GM23338 (cell line): Measurements from ENCODE around the gene TSHZ2. TPM values are rescaled to one million over a fixed set of nuclear protein-coding genes. Genes with fewer than 3 reads are reported as not detected.

ENCODE experiments used
- ATAC-seq: fragments of 200-7000 bp; cut with Tn5 transposase; 3 replicates; pipeline ENCODE4 v1.9.1; 2020
- DNase-seq: peaks from one replicate; pipeline ENCODE4 v3.0.0-alpha.2; 2015; ENCODE audit warnings: low spot score
- H2AFZ ChIP-seq: fragments of 200-600 bp; sonication (generic); 2 replicates; pipeline ENCODE4 v1.8.0; 2016; ENCODE audit warnings: antibody characterized with exemption, mild to moderate bottlenecking, moderate library complexity
- H3F3A ChIP-seq: fragments of 200-600 bp; sonication (generic); replicated peaks from 2 replicates; pipeline ENCODE4 v1.8.0; 2017; ENCODE audit warnings: antibody characterized with exemption, mixed run types, low read depth
- H3K27ac ChIP-seq: fragments of 200-600 bp; sonication (generic); 2 replicates; pipeline ENCODE4 v1.6.1; 2016; ENCODE audit warnings: low read depth
- H3K27me3 ChIP-seq: fragments of 200-600 bp; sonication (generic); 2 replicates; pipeline ENCODE4 v1.8.0; 2016; ENCODE audit warnings: mild to moderate bottlenecking, mixed run types, moderate library complexity; ENCODE audit not compliant: insufficient read depth
- H3K36me3 ChIP-seq: fragments of 200-600 bp; sonication (generic); 2 replicates; pipeline ENCODE4 v1.8.0; 2016; ENCODE audit warnings: mild to moderate bottlenecking; ENCODE audit not compliant: insufficient read depth
- H3K4me1 ChIP-seq: fragments of 200-600 bp; sonication (generic); 2 replicates; pipeline ENCODE4 v1.8.0; 2016; ENCODE audit warnings: mild to moderate bottlenecking, moderate library complexity; ENCODE audit not compliant: insufficient read depth
- H3K4me2 ChIP-seq: fragments of 200-600 bp; sonication (generic); 2 replicates; pipeline ENCODE4 v1.7.1; 2017; ENCODE audit warnings: mixed run types
- H3K4me3 ChIP-seq: fragments of 200-600 bp; sonication (generic); 2 replicates; pipeline ENCODE4 v1.6.1; 2016; ENCODE audit warnings: mixed run types
- H3K79me2 ChIP-seq: fragments of 200-600 bp; sonication (generic); replicated peaks from 2 replicates; pipeline ENCODE4 v1.8.0; 2017; ENCODE audit warnings: mild to moderate bottlenecking; ENCODE audit not compliant: insufficient read depth
- H3K9me2 ChIP-seq: fragments of 200-600 bp; sonication (generic); 2 replicates; pipeline ENCODE4 v1.8.0; 2017; ENCODE audit not compliant: insufficient read depth
- H4K20me1 ChIP-seq: fragments of 200-600 bp; sonication (generic); replicated peaks from 2 replicates; pipeline ENCODE4 v1.8.0; 2017; ENCODE audit warnings: mild to moderate bottlenecking; ENCODE audit not compliant: insufficient read depth
- H3K27ac Mint-ChIP-seq: 2 replicates; pipeline ENCODE4 v1.8.0; 2020; ENCODE audit warnings: inconsistent platforms, mild to moderate bottlenecking, moderate library complexity, mixed read lengths
- H3K27me3 Mint-ChIP-seq: 3 replicates; pipeline ENCODE4 v1.8.0; 2022; ENCODE audit warnings: low read depth, mild to moderate bottlenecking, moderate library complexity, mixed read lengths, inconsistent platforms; ENCODE audit not compliant: insufficient read depth, poor library complexity
- H3K36me3 Mint-ChIP-seq: 3 replicates; pipeline ENCODE4 v1.8.0; 2021; ENCODE audit warnings: low read depth, mild to moderate bottlenecking, inconsistent platforms, moderate library complexity, mixed read lengths
- H3K4me1 Mint-ChIP-seq: 3 replicates; pipeline ENCODE4 v1.8.0; 2020; ENCODE audit warnings: mild to moderate bottlenecking, inconsistent platforms, mixed read lengths
- H3K4me3 Mint-ChIP-seq: 3 replicates; pipeline ENCODE4 v1.8.0; 2021; ENCODE audit warnings: moderate library complexity, mild to moderate bottlenecking, inconsistent platforms, mixed read lengths
- H3K9me3 Mint-ChIP-seq: 3 replicates; pipeline ENCODE4 v1.8.0; 2020; ENCODE audit warnings: moderate library complexity, mild to moderate bottlenecking, inconsistent platforms, mixed read lengths
- CREB1 ChIP-seq: fragments of 250-450 bp; sonication (Bioruptor Pico); IDR thresholded peaks from 2 replicates; pipeline ENCODE4 v1.5.0; 2020; ENCODE audit warnings: low read depth, mild to moderate bottlenecking, moderate library complexity
- ETS1 ChIP-seq: IDR thresholded peaks from 2 replicates; pipeline ENCODE4 v1.6.1; 2016; ENCODE audit warnings: antibody characterized with exemption
- EZH2 ChIP-seq: fragments of 200-600 bp; sonication (generic); IDR thresholded peaks from one replicate; pipeline ENCODE4 v1.8.0; 2017; ENCODE audit warnings: antibody characterized with exemption, mild to moderate bottlenecking, low read depth; ENCODE audit not compliant: unreplicated experiment
- EZH2phosphoT487 ChIP-seq: fragments of 200-600 bp; sonication (generic); IDR thresholded peaks from one replicate; pipeline ENCODE4 v1.8.1; 2018; ENCODE audit warnings: antibody characterized with exemption; ENCODE audit not compliant: unreplicated experiment
- JUNB ChIP-seq: IDR thresholded peaks from one replicate; pipeline ENCODE4 v1.6.1; 2016; ENCODE audit warnings: antibody characterized with exemption; ENCODE audit not compliant: unreplicated experiment
- NANOG ChIP-seq: IDR thresholded peaks from 2 replicates; pipeline ENCODE4 v1.6.1; 2016; ENCODE audit warnings: antibody characterized with exemption, borderline replicate concordance
- POLR2AphosphoS5 ChIP-seq: IDR thresholded peaks from 2 replicates; pipeline ENCODE4 v1.6.1; 2016; ENCODE audit warnings: antibody characterized with exemption, low read depth
- REST ChIP-seq: IDR thresholded peaks from one replicate; pipeline ENCODE4 v1.6.1; 2018; ENCODE audit warnings: antibody characterized with exemption; ENCODE audit not compliant: unreplicated experiment
- STAT1 ChIP-seq: IDR thresholded peaks from one replicate; pipeline ENCODE4 v1.6.1; 2016; ENCODE audit warnings: antibody characterized with exemption; ENCODE audit not compliant: unreplicated experiment
- ZNF114 ChIP-seq: fragments of 250-450 bp; sonication (Bioruptor Pico); IDR thresholded peaks from 2 replicates; pipeline ENCODE4 v1.5.0; 2020; ENCODE audit warnings: mild to moderate bottlenecking, moderate library complexity
- ZNF331 ChIP-seq: fragments of 250-450 bp; sonication (Bioruptor Pico); IDR thresholded peaks from 2 replicates; pipeline ENCODE4 v1.5.0; 2020; ENCODE audit warnings: low read depth, mild to moderate bottlenecking, moderate library complexity
- polyA plus RNA-seq: library from polyadenylated mRNA; unstranded; fragments of >200 nt; fragmentation: Nextera tagmentation; extraction: Ambion mirVana; gene quantifications from 2 replicates; pipeline ENCODE4 v1.2.1, GENCODE V29; 2016
- total RNA-seq: library from RNA; depleted of rRNA; stranded (reverse); fragments of >200 nt; shearing (Covaris generic); gene quantifications from 2 replicates; pipeline ENCODE4 v1.2.3, GENCODE V29; 2014
- TF ChIP-seq, protein P1 (sequence below): fragments of 250-450 bp; sonication (Bioruptor Pico); IDR thresholded peaks from 2 replicates; pipeline ENCODE4 v1.5.0; 2020; ENCODE audit warnings: mild to moderate bottlenecking, moderate library complexity
- TF ChIP-seq, protein P2 (sequence below), 2 experiments: fragments of 200-600 bp in 1 of 2; sonication (generic) in 1 of 2; conservative IDR thresholded peaks; 2 replicates each; pipeline versions ENCODE4 v1.5.1 to v1.6.1; 2016 to 2017; ENCODE audit warnings: antibody characterized with exemption in 2 of 2, low read depth in 2 of 2, mild to moderate bottlenecking in 2 of 2, moderate library complexity in 1 of 2

TSHZ2 gene
- total and polyA plus RNA-seq, 2 experiments from 2014 or later = 0.49 to 1.3 TPM

- TF ChIP-seq NANOG (no peak), CREB1 (no peak), EZH2phosphoT487 (no peak), ETS1 (no peak), POLR2AphosphoS5 (no peak), ZNF114 (CRISPR knock-in tag) (no peak), EZH2 (no peak), STAT1 (no peak), ZNF331 (CRISPR knock-in tag) (no peak), JUNB (no peak), REST (no peak)
- TF ChIP-seq, protein P1, sequence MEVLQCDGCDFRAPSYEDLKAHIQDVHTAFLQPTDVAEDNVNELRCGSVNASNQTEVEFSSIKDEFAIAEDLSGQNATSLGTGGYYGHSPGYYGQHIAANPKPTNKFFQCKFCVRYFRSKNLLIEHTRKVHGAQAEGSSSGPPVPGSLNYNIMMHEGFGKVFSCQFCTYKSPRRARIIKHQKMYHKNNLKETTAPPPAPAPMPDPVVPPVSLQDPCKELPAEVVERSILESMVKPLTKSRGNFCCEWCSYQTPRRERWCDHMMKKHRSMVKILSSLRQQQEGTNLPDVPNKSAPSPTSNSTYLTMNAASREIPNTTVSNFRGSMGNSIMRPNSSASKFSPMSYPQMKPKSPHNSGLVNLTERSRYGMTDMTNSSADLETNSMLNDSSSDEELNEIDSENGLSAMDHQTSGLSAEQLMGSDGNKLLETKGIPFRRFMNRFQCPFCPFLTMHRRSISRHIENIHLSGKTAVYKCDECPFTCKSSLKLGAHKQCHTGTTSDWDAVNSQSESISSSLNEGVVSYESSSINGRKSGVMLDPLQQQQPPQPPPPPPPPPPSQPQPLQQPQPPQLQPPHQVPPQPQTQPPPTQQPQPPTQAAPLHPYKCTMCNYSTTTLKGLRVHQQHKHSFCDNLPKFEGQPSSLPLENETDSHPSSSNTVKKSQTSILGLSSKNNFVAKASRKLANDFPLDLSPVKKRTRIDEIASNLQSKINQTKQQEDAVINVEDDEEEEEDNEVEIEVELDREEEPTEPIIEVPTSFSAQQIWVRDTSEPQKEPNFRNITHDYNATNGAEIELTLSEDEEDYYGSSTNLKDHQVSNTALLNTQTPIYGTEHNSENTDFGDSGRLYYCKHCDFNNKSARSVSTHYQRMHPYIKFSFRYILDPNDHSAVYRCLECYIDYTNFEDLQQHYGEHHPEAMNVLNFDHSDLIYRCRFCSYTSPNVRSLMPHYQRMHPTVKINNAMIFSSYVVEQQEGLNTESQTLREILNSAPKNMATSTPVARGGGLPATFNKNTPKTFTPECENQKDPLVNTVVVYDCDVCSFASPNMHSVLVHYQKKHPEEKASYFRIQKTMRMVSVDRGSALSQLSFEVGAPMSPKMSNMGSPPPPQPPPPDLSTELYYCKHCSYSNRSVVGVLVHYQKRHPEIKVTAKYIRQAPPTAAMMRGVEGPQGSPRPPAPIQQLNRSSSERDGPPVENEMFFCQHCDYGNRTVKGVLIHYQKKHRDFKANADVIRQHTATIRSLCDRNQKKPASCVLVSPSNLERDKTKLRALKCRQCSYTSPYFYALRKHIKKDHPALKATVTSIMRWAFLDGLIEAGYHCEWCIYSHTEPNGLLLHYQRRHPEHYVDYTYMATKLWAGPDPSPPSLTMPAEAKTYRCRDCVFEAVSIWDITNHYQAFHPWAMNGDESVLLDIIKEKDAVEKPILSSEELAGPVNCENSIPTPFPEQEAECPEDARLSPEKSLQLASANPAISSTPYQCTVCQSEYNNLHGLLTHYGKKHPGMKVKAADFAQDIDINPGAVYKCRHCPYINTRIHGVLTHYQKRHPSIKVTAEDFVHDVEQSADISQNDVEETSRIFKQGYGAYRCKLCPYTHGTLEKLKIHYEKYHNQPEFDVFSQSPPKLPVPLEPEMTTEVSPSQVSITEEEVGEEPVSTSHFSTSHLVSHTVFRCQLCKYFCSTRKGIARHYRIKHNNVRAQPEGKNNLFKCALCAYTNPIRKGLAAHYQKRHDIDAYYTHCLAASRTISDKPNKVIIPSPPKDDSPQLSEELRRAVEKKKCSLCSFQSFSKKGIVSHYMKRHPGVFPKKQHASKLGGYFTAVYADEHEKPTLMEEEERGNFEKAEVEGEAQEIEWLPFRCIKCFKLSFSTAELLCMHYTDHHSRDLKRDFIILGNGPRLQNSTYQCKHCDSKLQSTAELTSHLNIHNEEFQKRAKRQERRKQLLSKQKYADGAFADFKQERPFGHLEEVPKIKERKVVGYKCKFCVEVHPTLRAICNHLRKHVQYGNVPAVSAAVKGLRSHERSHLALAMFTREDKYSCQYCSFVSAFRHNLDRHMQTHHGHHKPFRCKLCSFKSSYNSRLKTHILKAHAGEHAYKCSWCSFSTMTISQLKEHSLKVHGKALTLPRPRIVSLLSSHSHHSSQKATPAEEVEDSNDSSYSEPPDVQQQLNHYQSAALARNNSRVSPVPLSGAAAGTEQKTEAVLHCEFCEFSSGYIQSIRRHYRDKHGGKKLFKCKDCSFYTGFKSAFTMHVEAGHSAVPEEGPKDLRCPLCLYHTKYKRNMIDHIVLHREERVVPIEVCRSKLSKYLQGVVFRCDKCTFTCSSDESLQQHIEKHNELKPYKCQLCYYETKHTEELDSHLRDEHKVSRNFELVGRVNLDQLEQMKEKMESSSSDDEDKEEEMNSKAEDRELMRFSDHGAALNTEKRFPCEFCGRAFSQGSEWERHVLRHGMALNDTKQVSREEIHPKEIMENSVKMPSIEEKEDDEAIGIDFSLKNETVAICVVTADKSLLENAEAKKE (CRISPR knock-in tag) = no peak
- TF ChIP-seq, protein P2, sequence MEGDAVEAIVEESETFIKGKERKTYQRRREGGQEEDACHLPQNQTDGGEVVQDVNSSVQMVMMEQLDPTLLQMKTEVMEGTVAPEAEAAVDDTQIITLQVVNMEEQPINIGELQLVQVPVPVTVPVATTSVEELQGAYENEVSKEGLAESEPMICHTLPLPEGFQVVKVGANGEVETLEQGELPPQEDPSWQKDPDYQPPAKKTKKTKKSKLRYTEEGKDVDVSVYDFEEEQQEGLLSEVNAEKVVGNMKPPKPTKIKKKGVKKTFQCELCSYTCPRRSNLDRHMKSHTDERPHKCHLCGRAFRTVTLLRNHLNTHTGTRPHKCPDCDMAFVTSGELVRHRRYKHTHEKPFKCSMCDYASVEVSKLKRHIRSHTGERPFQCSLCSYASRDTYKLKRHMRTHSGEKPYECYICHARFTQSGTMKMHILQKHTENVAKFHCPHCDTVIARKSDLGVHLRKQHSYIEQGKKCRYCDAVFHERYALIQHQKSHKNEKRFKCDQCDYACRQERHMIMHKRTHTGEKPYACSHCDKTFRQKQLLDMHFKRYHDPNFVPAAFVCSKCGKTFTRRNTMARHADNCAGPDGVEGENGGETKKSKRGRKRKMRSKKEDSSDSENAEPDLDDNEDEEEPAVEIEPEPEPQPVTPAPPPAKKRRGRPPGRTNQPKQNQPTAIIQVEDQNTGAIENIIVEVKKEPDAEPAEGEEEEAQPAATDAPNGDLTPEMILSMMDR (conservative IDR thresholded peaks at IDR 0.05; ENCODE audit: low read depth in 2 of 2) = no peak
- H3K36me3 ChIP-seq = no peaks in the 10 kb centered on the region
- H3K4me3 Mint-ChIP-seq = peak overlapping the region; percentile 92
- no peaks in the 10 kb centered on the region for H3K79me2 ChIP-seq
- no peak overlapping the region for H3K27ac ChIP-seq
- peaks cover 12% of the 10 kb centered on the region for H3K4me1 Mint-ChIP-seq
- H3F3A ChIP-seq = no peaks in the 10 kb centered on the region
- H4K20me1 ChIP-seq = no peaks in the 10 kb centered on the region
- peak overlapping the region; percentile 93 for H3K4me3 ChIP-seq
- H3K27me3 Mint-ChIP-seq = peaks cover 14% of the 10 kb centered on the region
- ATAC-seq (peak; percentile 87), DNase-seq (peak; percentile 73)
- H2AFZ ChIP-seq = peak overlapping the region; percentile 99
- H3K9me3 Mint-ChIP-seq = no peaks in the 10 kb centered on the region
- H3K36me3 Mint-ChIP-seq = no peaks in the 10 kb centered on the region
- no peaks in the 10 kb centered on the region for H3K9me2 ChIP-seq
- peaks cover 9% of the 10 kb centered on the region for H3K4me1 ChIP-seq
- peak overlapping the region; percentile 99 for H3K4me2 ChIP-seq
- peaks cover 20% of the 10 kb centered on the region for H3K27me3 ChIP-seq
- no peak overlapping the region for H3K27ac Mint-ChIP-seq
Observed at GRCh38 chr20:52972965-52973819, 1.0 kb downstream of the TSHZ2 start.
